ENCODE measurements around the gene MARK4. TPM values are rescaled to one million over a fixed set of nuclear protein-coding genes. Genes with fewer than 3 reads are reported as not detected.

Gene MARK4
- total RNA-seq, 1 experiment from 2014 or later, result 58.5 TPM

DNA sequence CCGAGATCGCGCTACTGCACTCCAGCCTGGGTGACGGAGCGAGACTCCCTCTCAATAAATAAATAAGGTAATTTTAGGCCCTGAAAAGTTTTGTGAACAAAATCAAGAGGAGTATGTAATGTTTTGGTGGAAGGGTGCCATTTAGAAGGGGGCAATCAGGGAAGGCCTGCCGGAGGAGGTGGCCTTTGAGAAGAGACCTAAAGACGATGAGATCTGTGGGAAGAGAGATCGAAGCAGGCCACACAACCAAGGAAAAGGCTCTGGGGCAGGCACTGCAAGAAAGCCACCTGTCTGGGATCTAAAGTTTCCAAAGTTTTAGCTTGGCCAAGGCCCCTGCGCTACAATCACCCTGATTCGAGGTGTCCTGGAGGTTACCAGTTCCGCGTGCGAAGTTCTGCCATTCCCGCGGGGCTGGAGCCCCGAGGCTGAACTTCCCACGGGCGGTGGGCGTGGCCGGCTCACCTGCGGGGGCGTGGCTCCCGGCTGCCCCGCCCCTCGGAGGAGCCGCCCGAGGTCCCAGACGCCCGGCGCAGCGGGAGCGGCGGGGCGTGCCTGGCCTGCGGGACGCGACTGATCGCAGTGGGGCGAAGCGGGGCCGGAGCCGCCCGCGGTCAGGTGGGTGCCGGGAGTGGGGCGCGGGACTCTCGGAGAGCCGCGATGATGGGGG, 89.3 kb downstream of the MARK4 start, which contains the start of gene KLC3:
TSS of gene KLC3 (plus strand) at position 519 of the 667 bp plus-strand sequence. CDS start 4,792 bp downstream, outside the sequence.
- ChIA-PET POLR2A (interaction anchor here (0.7 kb wide), 1 partner anchor 62 kb away, joined by 3 read pairs; no protein-coding TSS in a partner anchor), CTCF (interaction anchor here (0.7 kb wide), 1 partner anchor 153 kb away, joined by 3 read pairs; no protein-coding TSS in a partner anchor)
- no peaks in the 10 kb centered on the region for H3K9me3 Mint-ChIP-seq
- no peak within 1 kb of the TSS for H3K27ac Mint-ChIP-seq
- no peak for TF ChIP-seq NFYB (CRISPR knock-in tag; conservative IDR thresholded peaks at IDR 0.05; ENCODE audit: low read depth)
- TF ChIP-seq CREB1 (CRISPR knock-in tag; IDR thresholded peaks at IDR 0.05), result no peak
- no peak for TF ChIP-seq GTF2I (CRISPR knock-in tag; conservative IDR thresholded peaks at IDR 0.05)
- no peak for TF ChIP-seq OVOL2 (CRISPR knock-in tag; IDR thresholded peaks at IDR 0.05; ENCODE audit: borderline replicate concordance)
- no peak for TF ChIP-seq ZNF396 (CRISPR knock-in tag; IDR thresholded peaks at IDR 0.05; ENCODE audit: borderline replicate concordance)
- TF ChIP-seq, protein P1, sequence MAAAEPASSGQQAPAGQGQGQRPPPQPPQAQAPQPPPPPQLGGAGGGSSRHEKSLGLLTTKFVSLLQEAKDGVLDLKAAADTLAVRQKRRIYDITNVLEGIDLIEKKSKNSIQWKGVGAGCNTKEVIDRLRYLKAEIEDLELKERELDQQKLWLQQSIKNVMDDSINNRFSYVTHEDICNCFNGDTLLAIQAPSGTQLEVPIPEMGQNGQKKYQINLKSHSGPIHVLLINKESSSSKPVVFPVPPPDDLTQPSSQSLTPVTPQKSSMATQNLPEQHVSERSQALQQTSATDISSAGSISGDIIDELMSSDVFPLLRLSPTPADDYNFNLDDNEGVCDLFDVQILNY (CRISPR knock-in tag; IDR thresholded peaks at IDR 0.05), result 0 out of 2 replicates have a peak, but pooled peaks have one; percentile 41
- no peak for TF ChIP-seq AR (CRISPR knock-in tag; IDR thresholded peaks at IDR 0.05)
- no peak for TF ChIP-seq CREM (CRISPR knock-in tag; IDR thresholded peaks at IDR 0.05)
- TF ChIP-seq ATF1 (CRISPR knock-in tag; IDR thresholded peaks at IDR 0.05), result no peak
- peak; percentile 85 for TF ChIP-seq SP1 (CRISPR knock-in tag; conservative IDR thresholded peaks at IDR 0.05)
- TF ChIP-seq, protein P2, sequence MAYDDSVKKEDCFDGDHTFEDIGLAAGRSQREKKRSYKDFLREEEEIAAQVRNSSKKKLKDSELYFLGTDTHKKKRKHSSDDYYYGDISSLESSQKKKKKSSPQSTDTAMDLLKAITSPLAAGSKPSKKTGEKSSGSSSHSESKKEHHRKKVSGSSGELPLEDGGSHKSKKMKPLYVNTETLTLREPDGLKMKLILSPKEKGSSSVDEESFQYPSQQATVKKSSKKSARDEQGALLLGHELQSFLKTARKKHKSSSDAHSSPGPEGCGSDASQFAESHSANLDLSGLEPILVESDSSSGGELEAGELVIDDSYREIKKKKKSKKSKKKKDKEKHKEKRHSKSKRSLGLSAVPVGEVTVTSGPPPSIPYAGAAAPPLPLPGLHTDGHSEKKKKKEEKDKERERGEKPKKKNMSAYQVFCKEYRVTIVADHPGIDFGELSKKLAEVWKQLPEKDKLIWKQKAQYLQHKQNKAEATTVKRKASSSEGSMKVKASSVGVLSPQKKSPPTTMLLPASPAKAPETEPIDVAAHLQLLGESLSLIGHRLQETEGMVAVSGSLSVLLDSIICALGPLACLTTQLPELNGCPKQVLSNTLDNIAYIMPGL (CRISPR knock-in tag; IDR thresholded peaks at IDR 0.05), result 0 out of 2 replicates have a peak, but pooled peaks have one; percentile 39
- TF ChIP-seq TP53 (CRISPR knock-in tag; IDR thresholded peaks at IDR 0.05), result no peak
- no peak for TF ChIP-seq ARID4B (CRISPR knock-in tag; IDR thresholded peaks at IDR 0.05; ENCODE audit: borderline replicate concordance)
- TF ChIP-seq, protein P3, sequence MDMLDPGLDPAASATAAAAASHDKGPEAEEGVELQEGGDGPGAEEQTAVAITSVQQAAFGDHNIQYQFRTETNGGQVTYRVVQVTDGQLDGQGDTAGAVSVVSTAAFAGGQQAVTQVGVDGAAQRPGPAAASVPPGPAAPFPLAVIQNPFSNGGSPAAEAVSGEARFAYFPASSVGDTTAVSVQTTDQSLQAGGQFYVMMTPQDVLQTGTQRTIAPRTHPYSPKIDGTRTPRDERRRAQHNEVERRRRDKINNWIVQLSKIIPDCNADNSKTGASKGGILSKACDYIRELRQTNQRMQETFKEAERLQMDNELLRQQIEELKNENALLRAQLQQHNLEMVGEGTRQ (CRISPR knock-in tag; IDR thresholded peaks at IDR 0.05), result no peak
- TF ChIP-seq GRHL2 (CRISPR knock-in tag; IDR thresholded peaks at IDR 0.05; ENCODE audit: insufficient replicate concordance, severe bottlenecking), result no peak
- TF ChIP-seq ZNF423 (CRISPR knock-in tag; IDR thresholded peaks at IDR 0.05), result peak; percentile 24; the same call in 1 of the 2 replicates
- TF ChIP-seq NFATC4 (CRISPR knock-in tag; IDR thresholded peaks at IDR 0.05), result no peak
- TF ChIP-seq ZNF317 (CRISPR knock-in tag; IDR thresholded peaks at IDR 0.05; ENCODE audit: borderline replicate concordance, low read depth), result no peak
- DNase-seq (ENCODE audit: low spot score) (peak; percentile 66), ATAC-seq (peak; percentile 55)
- H3K27me3 Mint-ChIP-seq (ENCODE audit: low read depth), result peaks cover 15% of the 10 kb centered on the region
- H3K4me3 Mint-ChIP-seq, result peak within 1 kb of the TSS; percentile 63
- H3K36me3 Mint-ChIP-seq, result no peaks in the 10 kb centered on the region
- peaks cover 2% of the 10 kb centered on the region; the same call in 1 of the 2 replicates for H3K4me1 Mint-ChIP-seq
